Measurements from ENCODE around the gene PGF. TPM values are rescaled to one million over a fixed set of nuclear protein-coding genes. Genes with fewer than 3 reads are reported as not detected.

PGF gene
- total RNA-seq, 6 experiments from 2014 or later: 0.55 to 4.2 (median 2.1) TPM

- DNase-seq (peak in 1 of 3 donors; percentile 24), ATAC-seq (no peak)
- TF ChIP-seq POLR2A (IDR thresholded peaks at IDR 0.05) (no peak), CTCF (IDR thresholded peaks at IDR 0.05) (no peak)
- H3K4me1 ChIP-seq: no peaks in the 10 kb centered on the region
- no peak overlapping the region for H3K27ac ChIP-seq
- H3K36me3 ChIP-seq: no peaks in the 10 kb centered on the region
- H3K4me3 ChIP-seq: no peak overlapping the region
- WGBS (ENCODE audit: insufficient coverage, low coverage, low lambda C conversion rate, missing lambda C conversion rate): 50% methylated on average over 3 of the region's 12 CpGs
- intact Hi-C loops (cut with DNase I): no loop called here
- H3K9me3 ChIP-seq: no peaks in the 10 kb centered on the region
- H3K27me3 ChIP-seq: no peaks in the 10 kb centered on the region
These were observed 21.9 kb upstream of the PGF start for GRCh38 chr14:74977164-74977900.

- H3K27ac ChIP-seq: no peak overlapping the region
- peak in 1 of 3 donors; percentile 39 for DNase-seq
- no peak for TF ChIP-seq POLR2A (IDR thresholded peaks at IDR 0.05)
- TF ChIP-seq CTCF (IDR thresholded peaks at IDR 0.05): no peak
These were observed 21.1 kb upstream of the PGF start for GRCh38 chr14:74976264-74977113.

GRCh38 chr14:74975059-74975810 is 19.8 kb upstream of the PGF start:
- peak; percentile 79 to 83 (median 82) for DNase-seq
- Histone ChIP-seq H3K4me1 (no peaks in the 10 kb centered on the region), H3K9me3 (no peaks in the 10 kb centered on the region), H3K4me3 (no peak overlapping the region), H3K36me3 (no peaks in the 10 kb centered on the region), H3K27me3 (no peaks in the 10 kb centered on the region), H3K27ac (no peak overlapping the region)
- TF ChIP-seq CTCF (IDR thresholded peaks at IDR 0.05) (no peak), POLR2A (IDR thresholded peaks at IDR 0.05) (no peak)
- intact Hi-C loops (cut with DNase I): no loop called here
- 33% methylated on average over 6 of the region's 12 CpGs for WGBS (ENCODE audit: insufficient coverage, low coverage, low lambda C conversion rate, missing lambda C conversion rate)
- peak; percentile 50 to 76 (median 70) for ATAC-seq

More at GRCh38 chr14:74976264-74977113, 21.1 kb upstream of the PGF start:
- H3K36me3 ChIP-seq: no peaks in the 10 kb centered on the region
- no peak overlapping the region for H3K4me3 ChIP-seq
- intact Hi-C loops (cut with DNase I): no loop called here
- no peak for ATAC-seq
- WGBS (ENCODE audit: insufficient coverage, low coverage, low lambda C conversion rate, missing lambda C conversion rate): 80% methylated on average over 10 of the region's 11 CpGs
- no peaks in the 10 kb centered on the region for H3K4me1 ChIP-seq
- H3K9me3 ChIP-seq: no peaks in the 10 kb centered on the region
- H3K27me3 ChIP-seq: no peaks in the 10 kb centered on the region

- H3K4me1 ChIP-seq: no peaks in the 10 kb centered on the region
- ATAC-seq: no peak
- no peaks in the 10 kb centered on the region for H3K36me3 ChIP-seq
- no peak overlapping the region for H3K4me3 ChIP-seq
- intact Hi-C loops (cut with DNase I): no loop called here
- 83% methylated on average over 5 of the region's 15 CpGs for WGBS (ENCODE audit: insufficient coverage, low coverage, low lambda C conversion rate, missing lambda C conversion rate)
- TF ChIP-seq CTCF (IDR thresholded peaks at IDR 0.05): no peak
- TF ChIP-seq POLR2A (IDR thresholded peaks at IDR 0.05): no peak
- no peak overlapping the region for H3K27ac ChIP-seq
- H3K27me3 ChIP-seq: no peaks in the 10 kb centered on the region
- no peaks in the 10 kb centered on the region for H3K9me3 ChIP-seq
- peak in 1 of 3 donors; percentile 30 for DNase-seq
These were observed 19.1 kb upstream of the PGF start for GRCh38 chr14:74974364-74975058.
